Cardiac muscle cell (in vitro differentiated cells and primary cell): ENCODE measurements around the gene IQSEC3. TPM values are rescaled to one million over a fixed set of nuclear protein-coding genes. Genes with fewer than 3 reads are reported as not detected.
"Not testable (repeated sequence)": the region's sequence is repeated elsewhere in the genome, so short reads cannot be mapped to it uniquely, and the experiment has no call there.

Experiments used
- DNase-seq, 2 donors: peaks; one replicate each; pipeline versions ENCODE4 v3.0.0 to v3.0.0-alpha.2; 2010 to 2017; ENCODE audit warnings: low read depth in 1 of 2, low spot score in 1 of 2
- H3K27ac ChIP-seq: fragments of 200-600 bp; sonication (generic); 2 replicates; pipeline ENCODE4 v1.5.1; 2016
- H3K27me3 ChIP-seq: fragments of 200-600 bp; sonication (generic); 2 replicates; pipeline ENCODE4 v1.6.0; 2016; ENCODE audit warnings: control low read depth
- H3K36me3 ChIP-seq: fragments of 200-600 bp; sonication (generic); 2 replicates; pipeline ENCODE4 v1.5.1; 2016; ENCODE audit warnings: control low read depth
- H3K4me1 ChIP-seq: fragments of 200-600 bp; sonication (generic); 2 replicates; pipeline ENCODE4 v1.8.1; 2017; ENCODE audit warnings: low read depth, mild to moderate bottlenecking, mixed run types
- H3K4me3 ChIP-seq: fragments of 200-600 bp; sonication (generic); 2 replicates; pipeline ENCODE4 v1.5.1; 2016; ENCODE audit warnings: mild to moderate bottlenecking
- H3K9me3 ChIP-seq: fragments of 200-600 bp; sonication (generic); 2 replicates; pipeline ENCODE4 v1.5.1; 2017; ENCODE audit warnings: low read depth, mild to moderate bottlenecking, control low read depth
- polyA plus RNA-seq: library from polyadenylated mRNA; unstranded; fragments of >200 nt; fragmentation: Nextera tagmentation; extraction: Ambion mirVana; gene quantifications from 2 replicates; pipeline ENCODE4 v1.2.1, GENCODE V29; 2016
- total RNA-seq: library from RNA; depleted of rRNA; stranded (reverse); fragments of >200 nt; gene quantifications from 2 replicates; pipeline ENCODE4 v1.2.3, GENCODE V29; 2016
- TF ChIP-seq, protein P1 (sequence below): IDR thresholded peaks from 2 replicates; pipeline ENCODE4 v1.5.1; 2012; ENCODE audit warnings: low read depth, mild to moderate bottlenecking, low read length

IQSEC3 gene
- total and polyA plus RNA-seq, 2 experiments from 2014 or later = 0.42 to 2.7 TPM

DNA sequence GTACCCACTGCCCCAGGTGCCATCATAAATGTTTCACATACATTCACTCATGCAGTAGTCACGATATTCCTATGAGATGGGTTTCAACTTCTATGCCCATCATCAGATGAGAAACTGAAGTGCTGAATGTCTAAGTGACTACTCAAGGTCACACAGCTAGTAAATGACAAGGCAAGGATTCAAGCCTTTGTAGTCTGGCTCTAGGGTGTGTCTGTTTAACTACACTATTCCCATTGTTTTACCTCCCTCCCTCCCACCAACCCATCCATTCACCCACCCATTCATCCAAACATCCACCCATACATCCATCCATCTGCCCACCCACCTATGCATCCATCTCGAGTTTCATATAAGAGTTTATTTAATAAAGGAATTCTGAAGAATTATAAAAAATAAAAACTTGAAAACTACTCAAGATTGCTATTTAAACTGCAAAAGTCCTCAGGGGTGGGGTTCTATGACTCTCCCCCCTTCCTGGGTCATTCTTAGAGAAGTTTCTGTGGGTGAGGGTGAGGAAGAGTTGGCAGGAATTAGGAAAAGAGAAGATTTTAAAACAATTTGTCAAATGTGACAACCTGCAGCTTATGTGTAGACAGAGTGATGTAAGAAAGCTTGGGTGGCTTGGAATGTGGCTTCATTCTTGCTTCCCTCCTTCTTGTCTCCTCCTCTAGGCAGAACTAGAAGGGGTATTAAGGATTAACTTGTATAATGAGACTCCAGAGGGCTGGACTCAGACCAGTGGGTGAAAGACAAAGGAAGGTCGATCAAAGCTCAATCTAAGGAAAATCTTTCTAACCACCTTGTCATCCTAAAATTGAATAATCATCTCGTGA lies 13.4 kb upstream of the IQSEC3 start:
- H3K9me3 ChIP-seq, H3K27me3 ChIP-seq, H3K36me3 ChIP-seq, H3K27ac ChIP-seq, H3K4me1 ChIP-seq, H3K4me3 ChIP-seq, DNase-seq: not testable (repeated sequence)

DNA sequence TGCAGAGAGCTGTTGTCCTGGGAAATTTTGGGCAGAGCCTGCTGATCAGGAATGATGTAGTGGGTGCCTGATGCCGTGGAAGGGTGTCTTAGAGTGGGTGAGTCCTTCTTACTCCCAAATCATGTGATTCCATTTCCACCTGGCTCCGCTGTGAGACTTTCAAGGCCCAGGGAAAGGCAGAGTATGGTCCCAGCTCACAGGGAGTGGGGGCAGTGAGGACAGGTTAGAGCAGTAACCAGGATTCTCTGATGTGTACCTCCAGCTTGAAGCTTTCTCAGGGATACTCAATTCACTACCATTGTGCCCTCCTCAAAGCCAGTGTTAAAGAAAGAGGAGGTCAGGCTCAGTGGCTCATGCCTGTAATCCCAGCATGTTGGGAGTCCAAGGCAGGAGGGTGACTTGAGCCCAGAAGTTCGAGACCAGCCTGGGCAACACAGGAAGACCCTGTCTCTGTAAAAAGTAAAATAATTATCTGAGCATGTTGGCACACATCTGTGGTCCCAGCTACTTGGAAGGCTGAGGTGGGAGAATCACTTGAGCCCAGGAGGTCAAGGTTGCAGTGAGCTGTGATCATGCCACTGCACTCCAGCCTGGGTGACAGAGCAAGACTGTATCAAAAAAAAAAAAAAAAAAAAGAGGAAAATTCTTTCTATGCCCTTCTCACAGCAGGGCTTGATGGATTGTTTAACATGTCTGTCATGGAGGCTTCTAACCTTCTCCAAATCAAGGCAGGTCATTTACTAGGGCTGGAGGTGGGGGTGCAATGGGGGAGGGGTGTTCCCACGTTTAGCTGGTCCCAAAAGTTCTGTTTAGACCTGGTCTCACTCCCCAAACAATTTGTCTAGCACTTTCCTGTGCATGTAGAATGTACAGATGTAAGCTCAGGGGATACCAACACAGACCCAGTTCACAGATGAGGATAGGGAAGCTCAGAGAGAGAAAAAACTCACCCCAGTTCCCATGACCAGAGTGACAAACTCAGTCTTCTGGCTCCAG lies 12.5 kb upstream of the IQSEC3 start:
- H3K27me3 ChIP-seq = peaks cover 3% of the 10 kb centered on the region
- no peak for DNase-seq
- no peak overlapping the region for H3K27ac ChIP-seq
- TF ChIP-seq, protein P1, sequence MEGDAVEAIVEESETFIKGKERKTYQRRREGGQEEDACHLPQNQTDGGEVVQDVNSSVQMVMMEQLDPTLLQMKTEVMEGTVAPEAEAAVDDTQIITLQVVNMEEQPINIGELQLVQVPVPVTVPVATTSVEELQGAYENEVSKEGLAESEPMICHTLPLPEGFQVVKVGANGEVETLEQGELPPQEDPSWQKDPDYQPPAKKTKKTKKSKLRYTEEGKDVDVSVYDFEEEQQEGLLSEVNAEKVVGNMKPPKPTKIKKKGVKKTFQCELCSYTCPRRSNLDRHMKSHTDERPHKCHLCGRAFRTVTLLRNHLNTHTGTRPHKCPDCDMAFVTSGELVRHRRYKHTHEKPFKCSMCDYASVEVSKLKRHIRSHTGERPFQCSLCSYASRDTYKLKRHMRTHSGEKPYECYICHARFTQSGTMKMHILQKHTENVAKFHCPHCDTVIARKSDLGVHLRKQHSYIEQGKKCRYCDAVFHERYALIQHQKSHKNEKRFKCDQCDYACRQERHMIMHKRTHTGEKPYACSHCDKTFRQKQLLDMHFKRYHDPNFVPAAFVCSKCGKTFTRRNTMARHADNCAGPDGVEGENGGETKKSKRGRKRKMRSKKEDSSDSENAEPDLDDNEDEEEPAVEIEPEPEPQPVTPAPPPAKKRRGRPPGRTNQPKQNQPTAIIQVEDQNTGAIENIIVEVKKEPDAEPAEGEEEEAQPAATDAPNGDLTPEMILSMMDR = no peak
- no peak overlapping the region for H3K4me3 ChIP-seq
- H3K36me3 ChIP-seq = no peaks in the 10 kb centered on the region
- H3K4me1 ChIP-seq = no peaks in the 10 kb centered on the region
- no peaks in the 10 kb centered on the region for H3K9me3 ChIP-seq

GRCh38 chr12:54750-55535 lies 11.6 kb upstream of the IQSEC3 start:
- Histone ChIP-seq H3K4me1 (no peaks in the 10 kb centered on the region), H3K27ac (no peak overlapping the region), H3K36me3 (no peaks in the 10 kb centered on the region), H3K27me3 (peaks cover 3% of the 10 kb centered on the region), H3K9me3 (no peaks in the 10 kb centered on the region), H3K4me3 (no peak overlapping the region)
- DNase-seq = no peak
- TF ChIP-seq, protein P1 = no peak

- H3K4me3 ChIP-seq = no peak overlapping the region
- H3K27ac ChIP-seq = no peak overlapping the region
- H3K27me3 ChIP-seq = peaks cover 3% of the 10 kb centered on the region
- no peaks in the 10 kb centered on the region for H3K4me1 ChIP-seq
- TF ChIP-seq, protein P1 = no peak
- H3K9me3 ChIP-seq = no peaks in the 10 kb centered on the region
- DNase-seq = no peak
- H3K36me3 ChIP-seq = no peaks in the 10 kb centered on the region
Measured at GRCh38 chr12:56683-57346, 9.8 kb upstream of the IQSEC3 start.

DNA sequence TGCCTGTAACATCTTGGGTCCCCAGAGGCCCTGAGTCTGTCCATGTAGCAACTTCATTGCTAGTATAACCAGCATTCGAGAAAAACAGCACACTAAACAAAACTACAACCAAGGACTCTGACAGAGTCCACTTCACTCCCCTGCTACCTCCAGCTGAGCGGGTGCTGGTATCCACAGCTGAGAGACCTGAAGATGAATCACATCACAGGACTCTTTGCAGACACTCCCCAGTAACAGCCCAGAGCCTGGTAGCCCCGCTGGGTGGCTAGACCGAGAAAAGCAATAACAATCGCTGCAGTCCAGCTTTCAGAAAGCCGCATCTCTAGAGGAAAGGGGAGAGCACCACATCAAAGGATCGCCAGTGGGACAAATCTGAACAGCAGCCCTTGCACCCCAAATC lies 9.0 kb upstream of the IQSEC3 start:
- Histone ChIP-seq H3K36me3 (no peaks in the 10 kb centered on the region), H3K27ac (no peak overlapping the region), H3K27me3 (peaks cover 3% of the 10 kb centered on the region), H3K9me3 (no peaks in the 10 kb centered on the region), H3K4me3 (no peak overlapping the region), H3K4me1 (no peaks in the 10 kb centered on the region)
- no peak for DNase-seq
- TF ChIP-seq, protein P1 = no peak
